DMS 273 treated with DMSO at 0.1 percent for 48 hours (cell line): ENCODE results near the gene DLG5.

Experiments used
- DNase-seq: peaks from one replicate; lab custom pipeline; 2025; lab: John Stamatoyannopoulos, UW

DLG5 gene

GRCh38 chr10:77865580-77866324 is 60.8 kb downstream of the DLG5 start:
- DNase-seq = no peak

GRCh38 chr10:77864151-77864851 is 62.3 kb downstream of the DLG5 start:
- DNase-seq = no peak

- DNase-seq = no peak
Observed at GRCh38 chr10:77863446-77863845, 63.1 kb downstream of the DLG5 start.

GRCh38 chr10:77862595-77862994 is 64.0 kb downstream of the DLG5 start:
- DNase-seq = no peak

GRCh38 chr10:77861366-77861765 is 65.2 kb downstream of the DLG5 start:
- no peak for DNase-seq

- DNase-seq = no peak
Observed at GRCh38 chr10:77859865-77860282, 66.7 kb downstream of the DLG5 start.

GRCh38 chr10:77859200-77859864 is 67.2 kb downstream of the DLG5 start:
- DNase-seq = no peak

- DNase-seq = no peak
Observed at GRCh38 chr10:77857272-77857671, 69.3 kb downstream of the DLG5 start.

- DNase-seq = no peak
Observed at GRCh38 chr10:77856566-77856965, 70.0 kb downstream of the DLG5 start.

- no peak for DNase-seq
Observed at GRCh38 chr10:77855404-77856155, 71.0 kb downstream of the DLG5 start.

GRCh38 chr10:77854115-77854514 is 72.4 kb downstream of the DLG5 start:
- no peak for DNase-seq

- DNase-seq = no peak
Observed at GRCh38 chr10:77853256-77853655, 73.3 kb downstream of the DLG5 start.

GRCh38 chr10:77850620-77851231 is 75.8 kb downstream of the DLG5 start:
- DNase-seq = no peak

GRCh38 chr10:77849039-77849664 is 77.4 kb downstream of the DLG5 start:
- no peak for DNase-seq

- no peak for DNase-seq
Observed at GRCh38 chr10:77846718-77847311, 79.7 kb downstream of the DLG5 start.

- no peak for DNase-seq
Observed at GRCh38 chr10:77845451-77845850, 81.1 kb downstream of the DLG5 start.

GRCh38 chr10:77844713-77845445 is 81.7 kb downstream of the DLG5 start:
- DNase-seq = no peak

- DNase-seq = no peak
Observed at GRCh38 chr10:77844177-77844576, 82.4 kb downstream of the DLG5 start.

GRCh38 chr10:77843264-77843663 is 83.3 kb downstream of the DLG5 start:
- no peak for DNase-seq

- no peak for DNase-seq
Observed at GRCh38 chr10:77842652-77843212, 83.8 kb downstream of the DLG5 start.
